Measurements from ENCODE around the gene NEURL1. TPM values are rescaled to one million over a fixed set of nuclear protein-coding genes. Genes with fewer than 3 reads are reported as not detected.

NEURL1 gene
- total and polyA plus RNA-seq, 9 donors = 12.0 to 30.3 (median 19.3) TPM

DNA sequence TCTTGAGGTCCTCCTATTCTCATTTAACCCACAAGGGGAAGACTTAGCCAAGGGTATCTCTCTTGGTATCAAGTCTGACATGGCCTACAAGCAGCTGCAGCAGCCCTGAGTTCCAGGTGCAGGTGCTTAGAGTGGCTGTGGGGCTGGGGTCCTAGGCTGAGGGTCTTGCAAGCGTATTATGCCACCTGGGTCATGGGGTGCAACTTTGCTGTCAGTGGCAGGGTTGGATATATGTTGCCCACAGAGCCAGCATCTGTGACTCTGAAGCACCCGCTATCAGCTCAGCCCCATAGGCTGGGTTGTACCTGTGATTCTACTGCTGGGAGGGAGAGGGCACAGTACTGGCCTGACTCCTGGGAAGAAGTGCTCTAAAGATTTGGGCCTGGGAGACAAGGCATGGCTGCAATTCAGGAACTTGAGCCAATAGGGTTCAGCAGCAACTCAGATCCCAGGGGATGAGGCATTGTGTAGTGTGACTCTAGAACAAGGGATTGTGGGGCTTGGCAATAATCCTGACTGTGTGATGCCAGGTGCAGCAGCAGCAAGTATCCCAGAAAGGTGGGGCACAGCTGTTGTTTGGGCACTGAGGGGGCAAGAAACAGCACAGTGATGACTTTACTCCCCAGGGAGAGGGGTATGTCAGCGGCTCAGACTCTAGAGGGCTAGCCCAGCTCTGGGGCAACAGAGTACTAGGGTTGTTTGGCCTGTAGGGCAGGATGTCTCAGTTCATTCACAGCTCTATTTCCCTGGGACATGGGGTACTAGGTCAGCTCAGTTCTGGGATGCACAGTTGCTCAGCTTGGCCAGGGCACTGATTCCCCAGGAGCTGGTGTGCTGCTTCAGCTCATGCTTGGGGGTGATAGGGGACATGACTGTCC lies 41.4 kb downstream of the NEURL1 start:
- Histone ChIP-seq H3K4me3 (ENCODE audit: low read length) (no peak overlapping the region), H3K36me3 (ENCODE audit: control insufficient read depth, insufficient read depth, low read length) (no peaks in the 10 kb centered on the region), H3K27ac (ENCODE audit: low read length) (no peak overlapping the region), H3K9me3 (replicated peaks; ENCODE audit: control insufficient read depth, low read depth, low read length) (no peaks in the 10 kb centered on the region), H3K27me3 (ENCODE audit: control insufficient read depth, insufficient read depth, low read length) (no peaks in the 10 kb centered on the region), H3K4me1 (ENCODE audit: control insufficient read depth, insufficient read depth, low read length) (no peaks in the 10 kb centered on the region)
- DNase-seq = no peak
- WGBS (ENCODE audit: insufficient coverage) = 84% methylated on average over 3 of the region's 3 CpGs

- WGBS (ENCODE audit: insufficient coverage) = 93% methylated on average over 2 of the region's 2 CpGs
- no peak overlapping the region for H3K4me3 ChIP-seq (ENCODE audit: low read length)
- no peaks in the 10 kb centered on the region for H3K4me1 ChIP-seq (ENCODE audit: control insufficient read depth, insufficient read depth, low read length)
- no peaks in the 10 kb centered on the region for H3K27me3 ChIP-seq (ENCODE audit: control insufficient read depth, insufficient read depth, low read length)
- no peak overlapping the region for H3K27ac ChIP-seq (ENCODE audit: low read length)
- H3K36me3 ChIP-seq (ENCODE audit: control insufficient read depth, insufficient read depth, low read length) = no peaks in the 10 kb centered on the region
- H3K9me3 ChIP-seq (replicated peaks; ENCODE audit: control insufficient read depth, low read depth, low read length) = no peaks in the 10 kb centered on the region
- DNase-seq = no peak
Measured at GRCh38 chr10:103535595-103535994, 42.1 kb downstream of the NEURL1 start.

- Histone ChIP-seq H3K36me3 (ENCODE audit: control insufficient read depth, insufficient read depth, low read length) (no peaks in the 10 kb centered on the region), H3K27ac (ENCODE audit: low read length) (no peak overlapping the region), H3K9me3 (replicated peaks; ENCODE audit: control insufficient read depth, low read depth, low read length) (no peaks in the 10 kb centered on the region), H3K27me3 (ENCODE audit: control insufficient read depth, insufficient read depth, low read length) (no peaks in the 10 kb centered on the region), H3K4me1 (ENCODE audit: control insufficient read depth, insufficient read depth, low read length) (peaks cover 16% of the 10 kb centered on the region), H3K4me3 (ENCODE audit: low read length) (no peak overlapping the region)
- DNase-seq = no peak
- no CpG with 5 or more reads among the region's 1 CpG for WGBS (ENCODE audit: insufficient coverage)
Measured at GRCh38 chr10:103539751-103540150, 46.2 kb downstream of the NEURL1 start.

DNA sequence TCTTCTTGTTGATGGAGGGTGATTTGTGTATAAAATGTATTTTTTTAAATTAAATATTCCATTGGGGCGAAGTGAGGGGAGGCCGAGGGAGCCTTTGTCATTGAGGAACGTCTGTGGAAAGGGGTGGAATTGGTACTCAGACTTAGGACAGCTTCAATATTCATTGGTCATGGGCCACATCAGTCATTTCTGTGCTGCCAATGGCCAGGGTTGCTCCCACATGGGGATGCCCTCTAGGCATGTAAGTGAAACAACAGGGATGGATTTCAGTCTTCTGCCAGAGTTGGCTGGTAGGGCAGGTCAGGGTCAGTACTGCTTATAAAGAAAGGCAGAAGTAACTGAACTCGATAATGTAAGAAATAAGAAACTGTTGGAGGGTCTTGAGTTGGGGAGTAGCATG lies 47.2 kb downstream of the NEURL1 start:
- H3K9me3 ChIP-seq (replicated peaks; ENCODE audit: control insufficient read depth, low read depth, low read length) = no peaks in the 10 kb centered on the region
- no peak overlapping the region for H3K27ac ChIP-seq (ENCODE audit: low read length)
- no peaks in the 10 kb centered on the region for H3K27me3 ChIP-seq (ENCODE audit: control insufficient read depth, insufficient read depth, low read length)
- 54% methylated on average over 3 of the region's 4 CpGs for WGBS (ENCODE audit: insufficient coverage)
- H3K4me1 ChIP-seq (ENCODE audit: control insufficient read depth, insufficient read depth, low read length) = peaks cover 24% of the 10 kb centered on the region
- no peak overlapping the region for H3K4me3 ChIP-seq (ENCODE audit: low read length)
- no peaks in the 10 kb centered on the region for H3K36me3 ChIP-seq (ENCODE audit: control insufficient read depth, insufficient read depth, low read length)
- no peak for DNase-seq

DNA sequence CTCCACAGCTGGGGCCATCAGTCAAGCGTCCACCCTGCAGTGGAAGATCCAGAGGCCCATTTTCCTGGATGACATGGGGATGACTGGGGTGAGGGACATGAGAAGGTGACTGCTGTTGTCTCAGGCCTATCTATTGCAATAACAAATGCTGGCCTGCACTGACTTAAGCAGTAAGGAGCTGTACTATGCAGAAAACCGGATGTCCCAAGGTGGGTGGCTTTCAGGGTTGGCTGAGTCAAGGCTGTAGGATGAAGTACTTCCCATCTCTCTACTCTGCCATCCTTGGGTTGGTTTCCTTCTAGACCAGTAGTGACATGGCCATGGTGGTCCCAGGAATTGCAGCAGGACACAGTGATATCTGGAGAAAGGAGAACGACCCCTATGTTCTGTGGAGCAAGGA lies 48.1 kb downstream of the NEURL1 start:
- Histone ChIP-seq H3K27me3 (ENCODE audit: control insufficient read depth, insufficient read depth, low read length) (no peaks in the 10 kb centered on the region), H3K9me3 (replicated peaks; ENCODE audit: control insufficient read depth, low read depth, low read length) (no peaks in the 10 kb centered on the region), H3K27ac (ENCODE audit: low read length) (no peak overlapping the region), H3K4me3 (ENCODE audit: low read length) (no peak overlapping the region), H3K4me1 (ENCODE audit: control insufficient read depth, insufficient read depth, low read length) (peaks cover 33% of the 10 kb centered on the region), H3K36me3 (ENCODE audit: control insufficient read depth, insufficient read depth, low read length) (no peaks in the 10 kb centered on the region)
- DNase-seq = no peak
- WGBS (ENCODE audit: insufficient coverage) = 94% methylated on average over 2 of the region's 3 CpGs

GRCh38 chr10:103542764-103543616 lies 49.5 kb downstream of the NEURL1 start:
- no peaks in the 10 kb centered on the region for H3K27me3 ChIP-seq (ENCODE audit: control insufficient read depth, insufficient read depth, low read length)
- no peaks in the 10 kb centered on the region for H3K36me3 ChIP-seq (ENCODE audit: control insufficient read depth, insufficient read depth, low read length)
- peak; percentile 68 for DNase-seq
- peak overlapping the region; percentile 8 for H3K4me3 ChIP-seq (ENCODE audit: low read length)
- no peaks in the 10 kb centered on the region for H3K9me3 ChIP-seq (replicated peaks; ENCODE audit: control insufficient read depth, low read depth, low read length)
- H3K4me1 ChIP-seq (ENCODE audit: control insufficient read depth, insufficient read depth, low read length) = peaks cover 47% of the 10 kb centered on the region
- H3K27ac ChIP-seq (ENCODE audit: low read length) = no peak overlapping the region
- 2% methylated on average over 13 of the region's 17 CpGs for WGBS (ENCODE audit: insufficient coverage)

DNA sequence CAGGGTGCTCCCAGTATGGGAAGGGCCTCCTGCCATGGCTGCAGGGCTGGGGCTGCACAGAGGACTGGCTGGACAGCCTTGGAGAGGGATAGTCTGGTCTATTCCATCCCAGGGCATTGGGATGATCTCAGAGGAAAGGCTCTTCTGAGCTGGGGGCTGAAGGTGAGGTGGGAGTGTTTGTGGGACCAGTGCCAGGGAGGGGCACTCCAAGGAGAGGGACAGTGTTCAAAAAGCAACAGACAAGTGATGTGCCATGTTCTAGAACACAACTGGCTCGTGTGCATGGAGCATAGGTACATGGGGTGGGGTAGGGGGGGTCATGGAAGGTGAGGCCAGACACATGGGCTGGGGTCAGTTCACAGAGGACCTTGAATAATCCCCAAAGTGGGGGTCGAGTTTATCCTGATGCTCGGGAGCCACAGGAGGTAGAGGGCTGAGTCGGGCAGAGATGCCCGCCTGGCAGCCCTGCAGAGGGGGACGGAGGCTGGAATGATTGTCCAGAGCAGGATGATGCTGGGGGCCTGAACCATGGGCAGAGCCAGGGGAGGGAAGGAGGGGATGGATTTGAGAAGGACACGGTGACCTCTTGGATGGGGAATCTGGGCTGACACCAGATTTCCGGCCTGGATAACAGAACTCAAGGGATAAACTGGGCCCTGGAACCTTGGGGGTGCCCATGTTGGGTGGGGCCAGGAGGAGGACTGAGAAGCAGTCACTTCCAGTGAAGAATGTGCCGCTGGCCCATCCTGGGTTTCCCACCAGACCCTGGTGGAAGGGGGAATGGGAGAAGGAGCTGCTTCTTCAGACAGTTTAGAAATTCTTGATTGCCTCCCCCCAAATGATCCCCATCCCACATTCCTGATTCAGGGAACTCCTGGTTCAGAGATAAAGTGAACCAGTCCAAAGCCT lies 50.4 kb downstream of the NEURL1 start:
- no peak for DNase-seq
- no peaks in the 10 kb centered on the region for H3K36me3 ChIP-seq (ENCODE audit: control insufficient read depth, insufficient read depth, low read length)
- no peaks in the 10 kb centered on the region for H3K9me3 ChIP-seq (replicated peaks; ENCODE audit: control insufficient read depth, low read depth, low read length)
- H3K27me3 ChIP-seq (ENCODE audit: control insufficient read depth, insufficient read depth, low read length) = no peaks in the 10 kb centered on the region
- WGBS (ENCODE audit: insufficient coverage) = 80% methylated on average over 9 of the region's 9 CpGs
- no peak overlapping the region for H3K27ac ChIP-seq (ENCODE audit: low read length)
- no peak overlapping the region for H3K4me3 ChIP-seq (ENCODE audit: low read length)
- peaks cover 55% of the 10 kb centered on the region for H3K4me1 ChIP-seq (ENCODE audit: control insufficient read depth, insufficient read depth, low read length)

DNA sequence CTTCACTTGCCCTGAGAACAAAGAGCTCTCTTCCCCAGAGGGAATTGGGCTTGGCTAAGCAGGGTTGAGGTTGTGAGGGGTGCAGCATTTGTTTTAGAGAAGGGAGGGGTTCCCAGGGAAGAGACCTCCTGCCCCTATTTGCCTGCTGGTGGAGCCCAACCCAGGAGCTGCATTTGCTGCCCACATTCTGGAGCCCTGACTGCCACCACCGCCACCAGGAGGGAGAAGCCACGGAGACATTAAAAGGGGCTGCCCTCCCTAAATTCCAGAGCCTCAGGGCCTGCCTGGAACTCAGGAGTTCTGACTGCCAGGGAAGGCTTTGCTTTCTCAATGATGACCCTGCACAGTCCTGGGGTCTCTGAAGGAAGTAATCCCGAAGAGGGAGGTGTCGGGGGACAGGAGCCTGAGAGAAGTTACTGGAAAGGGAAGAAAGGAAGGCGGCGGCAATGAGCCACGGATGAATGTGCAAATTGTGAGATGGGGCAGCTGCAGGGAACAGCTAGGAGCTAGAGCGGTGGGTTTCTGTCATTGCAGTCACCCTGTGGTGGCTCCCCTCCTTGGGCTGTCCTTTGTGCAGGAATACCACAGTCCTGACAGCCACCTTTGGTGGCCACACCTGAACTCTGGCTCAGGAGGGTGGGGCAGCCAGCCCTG lies 51.3 kb downstream of the NEURL1 start:
- H3K9me3 ChIP-seq (replicated peaks; ENCODE audit: control insufficient read depth, low read depth, low read length) = no peaks in the 10 kb centered on the region
- WGBS (ENCODE audit: insufficient coverage) = 76% methylated on average over 6 of the region's 8 CpGs
- peaks cover 64% of the 10 kb centered on the region for H3K4me1 ChIP-seq (ENCODE audit: control insufficient read depth, insufficient read depth, low read length)
- no peak overlapping the region for H3K4me3 ChIP-seq (ENCODE audit: low read length)
- no peaks in the 10 kb centered on the region for H3K36me3 ChIP-seq (ENCODE audit: control insufficient read depth, insufficient read depth, low read length)
- H3K27me3 ChIP-seq (ENCODE audit: control insufficient read depth, insufficient read depth, low read length) = no peaks in the 10 kb centered on the region
- DNase-seq = no peak
- no peak overlapping the region for H3K27ac ChIP-seq (ENCODE audit: low read length)

DNA sequence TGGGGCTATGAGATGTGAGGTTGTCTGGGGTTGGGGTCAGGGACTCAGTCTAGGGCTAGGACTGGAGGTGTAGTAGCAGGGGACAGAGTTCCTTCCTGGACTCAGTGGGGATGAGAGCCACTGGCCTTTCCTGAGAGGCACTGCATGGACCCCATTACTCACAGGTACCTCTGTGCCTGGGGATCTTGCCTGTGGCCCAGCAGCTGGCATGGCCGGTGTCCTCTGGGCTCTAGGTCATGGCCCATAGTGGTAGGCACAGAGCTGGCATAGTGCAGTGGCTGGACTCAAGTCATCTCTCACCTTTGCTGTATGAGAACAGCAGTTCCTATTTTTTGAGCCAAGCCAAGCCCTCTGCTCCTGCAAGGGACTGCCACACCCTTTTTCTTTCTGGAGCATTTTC lies 51.9 kb downstream of the NEURL1 start:
- no peaks in the 10 kb centered on the region for H3K36me3 ChIP-seq (ENCODE audit: control insufficient read depth, insufficient read depth, low read length)
- no peak overlapping the region for H3K27ac ChIP-seq (ENCODE audit: low read length)
- no peaks in the 10 kb centered on the region for H3K27me3 ChIP-seq (ENCODE audit: control insufficient read depth, insufficient read depth, low read length)
- no peak for DNase-seq
- H3K4me3 ChIP-seq (ENCODE audit: low read length) = no peak overlapping the region
- no peaks in the 10 kb centered on the region for H3K9me3 ChIP-seq (replicated peaks; ENCODE audit: control insufficient read depth, low read depth, low read length)
- H3K4me1 ChIP-seq (ENCODE audit: control insufficient read depth, insufficient read depth, low read length) = peaks cover 70% of the 10 kb centered on the region
- WGBS (ENCODE audit: insufficient coverage) = 89% methylated on average over 1 of the region's 1 CpG
